ENCODE measurements around the gene TFPI. TPM values are rescaled to one million over a fixed set of nuclear protein-coding genes. Genes with fewer than 3 reads are reported as not detected.
"Not testable (repeated sequence)": the region's sequence is repeated elsewhere in the genome, so short reads cannot be mapped to it uniquely, and the experiment has no call there.

Gene TFPI
- total RNA-seq, 4 donors from 2014 or later: 75.1 to 110 (median 92.2) TPM

GRCh38 chr2:187519419-187520120 is 34.7 kb downstream of the TFPI start:
- no peak for DNase-seq (ENCODE audit: low spot score in 2 of 2)
- H3K27me3 ChIP-seq: no peaks in the 10 kb centered on the region
- WGBS, 2 donors: 73 to 76% methylated on average over 3 to 7 of the region's 7 CpGs
- peaks cover 0 to 10% (median 0%) of the 10 kb centered on the region in 4 donors for H3K9me3 ChIP-seq
- H3K36me3 ChIP-seq: peaks cover 0 to 13% (median 0%) of the 10 kb centered on the region in 3 donors
- TF ChIP-seq CTCF (IDR thresholded peaks at IDR 0.05) (no peak), POLR2A (IDR thresholded peaks at IDR 0.05) (no peak), EP300 (IDR thresholded peaks at IDR 0.05) (no peak)
- H3K4me1 ChIP-seq: no peaks in the 10 kb centered on the region
- H3K4me3 ChIP-seq: no peak overlapping the region
- no peak overlapping the region for H3K27ac ChIP-seq

- Histone ChIP-seq H3K9me3 (peaks cover 0 to 10% (median 0%) of the 10 kb centered on the region in 4 donors), H3K36me3 (peaks cover 0 to 13% (median 0%) of the 10 kb centered on the region in 3 donors)
- not testable (repeated sequence) for H3K4me1 ChIP-seq; H3K27ac ChIP-seq; H3K27me3 ChIP-seq; H3K4me3 ChIP-seq; DNase-seq (ENCODE audit: low spot score in 2 of 2)
- 93 to 97% methylated on average over 1 of the region's 1 CpG for WGBS, 2 donors
Observed at GRCh38 chr2:187517750-187518361, 36.4 kb downstream of the TFPI start.

GRCh38 chr2:187516630-187517510 is 37.4 kb downstream of the TFPI start:
- peaks cover 0 to 10% (median 0%) of the 10 kb centered on the region in 4 donors for H3K9me3 ChIP-seq
- peaks cover 0 to 13% (median 0%) of the 10 kb centered on the region in 3 donors for H3K36me3 ChIP-seq
- not testable (repeated sequence) for H3K27ac ChIP-seq; H3K4me3 ChIP-seq; DNase-seq (ENCODE audit: low spot score in 2 of 2); H3K4me1 ChIP-seq; H3K27me3 ChIP-seq
- WGBS, 2 donors: 93 to 94% methylated on average over 15 of the region's 15 CpGs

- TF ChIP-seq CTCF (IDR thresholded peaks at IDR 0.05): no peak
- no peak for TF ChIP-seq POLR2A (IDR thresholded peaks at IDR 0.05)
- no peak for TF ChIP-seq EP300 (IDR thresholded peaks at IDR 0.05)
- DNase-seq (ENCODE audit: low spot score in 2 of 2): no peak
- no peaks in the 10 kb centered on the region for H3K4me1 ChIP-seq
- 84 to 89% methylated on average over 4 of the region's 4 CpGs for WGBS, 2 donors
- H3K36me3 ChIP-seq: peaks cover 0 to 6% (median 0%) of the 10 kb centered on the region in 3 donors
- no peaks in the 10 kb centered on the region for H3K27me3 ChIP-seq
- H3K4me3 ChIP-seq: no peak overlapping the region
- H3K27ac ChIP-seq: no peak overlapping the region
- H3K9me3 ChIP-seq: peaks cover 0 to 10% (median 0%) of the 10 kb centered on the region in 4 donors
Observed at GRCh38 chr2:187514930-187515329, 39.3 kb downstream of the TFPI start.

GRCh38 chr2:187514235-187514829 is 39.9 kb downstream of the TFPI start:
- H3K4me3 ChIP-seq; H3K27ac ChIP-seq; H3K4me1 ChIP-seq; DNase-seq (ENCODE audit: low spot score in 2 of 2); H3K36me3 ChIP-seq; H3K27me3 ChIP-seq: not testable (repeated sequence)
- H3K9me3 ChIP-seq: peaks cover 0 to 10% (median 0%) of the 10 kb centered on the region in 4 donors
- 87 to 95% methylated on average over 5 to 6 of the region's 6 CpGs for WGBS, 2 donors

GRCh38 chr2:187513460-187514234 is 40.6 kb downstream of the TFPI start:
- not testable (repeated sequence) for H3K36me3 ChIP-seq; H3K27ac ChIP-seq; H3K4me1 ChIP-seq; H3K4me3 ChIP-seq; DNase-seq (ENCODE audit: low spot score in 2 of 2); H3K27me3 ChIP-seq
- 90 to 93% methylated on average over 5 of the region's 5 CpGs for WGBS, 2 donors
- H3K9me3 ChIP-seq: peaks cover 0 to 10% (median 0%) of the 10 kb centered on the region in 4 donors

All from tibial nerve (tissue), 4 donors.